GM23338 (cell line): ENCODE data around the gene ACTR10. TPM values are rescaled to one million over a fixed set of nuclear protein-coding genes. Genes with fewer than 3 reads are reported as not detected.

Experiments
- ATAC-seq: fragments of 200-7000 bp; cut with Tn5 transposase; 3 replicates; pipeline ENCODE4 v1.9.1; 2020
- DNase-seq: peaks from one replicate; pipeline ENCODE4 v3.0.0-alpha.2; 2015; ENCODE audit warnings: low spot score
- H2AFZ ChIP-seq: fragments of 200-600 bp; sonication (generic); 2 replicates; pipeline ENCODE4 v1.8.0; 2016; ENCODE audit warnings: antibody characterized with exemption, mild to moderate bottlenecking, moderate library complexity
- H3F3A ChIP-seq: fragments of 200-600 bp; sonication (generic); replicated peaks from 2 replicates; pipeline ENCODE4 v1.8.0; 2017; ENCODE audit warnings: antibody characterized with exemption, mixed run types, low read depth
- H3K27ac ChIP-seq: fragments of 200-600 bp; sonication (generic); 2 replicates; pipeline ENCODE4 v1.6.1; 2016; ENCODE audit warnings: low read depth
- H3K27me3 ChIP-seq: fragments of 200-600 bp; sonication (generic); 2 replicates; pipeline ENCODE4 v1.8.0; 2016; ENCODE audit warnings: mild to moderate bottlenecking, mixed run types, moderate library complexity; ENCODE audit not compliant: insufficient read depth
- H3K36me3 ChIP-seq: fragments of 200-600 bp; sonication (generic); 2 replicates; pipeline ENCODE4 v1.8.0; 2016; ENCODE audit warnings: mild to moderate bottlenecking; ENCODE audit not compliant: insufficient read depth
- H3K4me1 ChIP-seq: fragments of 200-600 bp; sonication (generic); 2 replicates; pipeline ENCODE4 v1.8.0; 2016; ENCODE audit warnings: mild to moderate bottlenecking, moderate library complexity; ENCODE audit not compliant: insufficient read depth
- H3K4me2 ChIP-seq: fragments of 200-600 bp; sonication (generic); 2 replicates; pipeline ENCODE4 v1.7.1; 2017; ENCODE audit warnings: mixed run types
- H3K4me3 ChIP-seq: fragments of 200-600 bp; sonication (generic); 2 replicates; pipeline ENCODE4 v1.6.1; 2016; ENCODE audit warnings: mixed run types
- H3K79me2 ChIP-seq: fragments of 200-600 bp; sonication (generic); replicated peaks from 2 replicates; pipeline ENCODE4 v1.8.0; 2017; ENCODE audit warnings: mild to moderate bottlenecking; ENCODE audit not compliant: insufficient read depth
- H3K9me2 ChIP-seq: fragments of 200-600 bp; sonication (generic); 2 replicates; pipeline ENCODE4 v1.8.0; 2017; ENCODE audit not compliant: insufficient read depth
- H4K20me1 ChIP-seq: fragments of 200-600 bp; sonication (generic); replicated peaks from 2 replicates; pipeline ENCODE4 v1.8.0; 2017; ENCODE audit warnings: mild to moderate bottlenecking; ENCODE audit not compliant: insufficient read depth
- H3K27ac Mint-ChIP-seq: 2 replicates; pipeline ENCODE4 v1.8.0; 2020; ENCODE audit warnings: inconsistent platforms, mild to moderate bottlenecking, moderate library complexity, mixed read lengths
- H3K27me3 Mint-ChIP-seq: 3 replicates; pipeline ENCODE4 v1.8.0; 2022; ENCODE audit warnings: low read depth, mild to moderate bottlenecking, moderate library complexity, mixed read lengths, inconsistent platforms; ENCODE audit not compliant: insufficient read depth, poor library complexity
- H3K36me3 Mint-ChIP-seq: 3 replicates; pipeline ENCODE4 v1.8.0; 2021; ENCODE audit warnings: low read depth, mild to moderate bottlenecking, inconsistent platforms, moderate library complexity, mixed read lengths
- H3K4me1 Mint-ChIP-seq: 3 replicates; pipeline ENCODE4 v1.8.0; 2020; ENCODE audit warnings: mild to moderate bottlenecking, inconsistent platforms, mixed read lengths
- H3K4me3 Mint-ChIP-seq: 3 replicates; pipeline ENCODE4 v1.8.0; 2021; ENCODE audit warnings: moderate library complexity, mild to moderate bottlenecking, inconsistent platforms, mixed read lengths
- H3K9me3 Mint-ChIP-seq: 3 replicates; pipeline ENCODE4 v1.8.0; 2020; ENCODE audit warnings: moderate library complexity, mild to moderate bottlenecking, inconsistent platforms, mixed read lengths
- CREB1 ChIP-seq: fragments of 250-450 bp; sonication (Bioruptor Pico); IDR thresholded peaks from 2 replicates; pipeline ENCODE4 v1.5.0; 2020; ENCODE audit warnings: low read depth, mild to moderate bottlenecking, moderate library complexity
- CTCF ChIP-seq, 2 experiments: fragments of 200-600 bp in 1 of 2; sonication (generic) in 1 of 2; conservative IDR thresholded peaks; 2 replicates each; pipeline versions ENCODE4 v1.5.1 to v1.6.1; 2016 to 2017; ENCODE audit warnings: antibody characterized with exemption in 2 of 2, low read depth in 2 of 2, mild to moderate bottlenecking in 2 of 2, moderate library complexity in 1 of 2
- ETS1 ChIP-seq: IDR thresholded peaks from 2 replicates; pipeline ENCODE4 v1.6.1; 2016; ENCODE audit warnings: antibody characterized with exemption
- EZH2 ChIP-seq: fragments of 200-600 bp; sonication (generic); IDR thresholded peaks from one replicate; pipeline ENCODE4 v1.8.0; 2017; ENCODE audit warnings: antibody characterized with exemption, mild to moderate bottlenecking, low read depth; ENCODE audit not compliant: unreplicated experiment
- EZH2phosphoT487 ChIP-seq: fragments of 200-600 bp; sonication (generic); IDR thresholded peaks from one replicate; pipeline ENCODE4 v1.8.1; 2018; ENCODE audit warnings: antibody characterized with exemption; ENCODE audit not compliant: unreplicated experiment
- JUNB ChIP-seq: IDR thresholded peaks from one replicate; pipeline ENCODE4 v1.6.1; 2016; ENCODE audit warnings: antibody characterized with exemption; ENCODE audit not compliant: unreplicated experiment
- NANOG ChIP-seq: IDR thresholded peaks from 2 replicates; pipeline ENCODE4 v1.6.1; 2016; ENCODE audit warnings: antibody characterized with exemption, borderline replicate concordance
- POLR2AphosphoS5 ChIP-seq: IDR thresholded peaks from 2 replicates; pipeline ENCODE4 v1.6.1; 2016; ENCODE audit warnings: antibody characterized with exemption, low read depth
- REST ChIP-seq: IDR thresholded peaks from one replicate; pipeline ENCODE4 v1.6.1; 2018; ENCODE audit warnings: antibody characterized with exemption; ENCODE audit not compliant: unreplicated experiment
- STAT1 ChIP-seq: IDR thresholded peaks from one replicate; pipeline ENCODE4 v1.6.1; 2016; ENCODE audit warnings: antibody characterized with exemption; ENCODE audit not compliant: unreplicated experiment
- ZNF114 ChIP-seq: fragments of 250-450 bp; sonication (Bioruptor Pico); IDR thresholded peaks from 2 replicates; pipeline ENCODE4 v1.5.0; 2020; ENCODE audit warnings: mild to moderate bottlenecking, moderate library complexity
- ZNF331 ChIP-seq: fragments of 250-450 bp; sonication (Bioruptor Pico); IDR thresholded peaks from 2 replicates; pipeline ENCODE4 v1.5.0; 2020; ENCODE audit warnings: low read depth, mild to moderate bottlenecking, moderate library complexity
- ZNF462 ChIP-seq: fragments of 250-450 bp; sonication (Bioruptor Pico); IDR thresholded peaks from 2 replicates; pipeline ENCODE4 v1.5.0; 2020; ENCODE audit warnings: mild to moderate bottlenecking, moderate library complexity
- polyA plus RNA-seq: library from polyadenylated mRNA; unstranded; fragments of >200 nt; fragmentation: Nextera tagmentation; extraction: Ambion mirVana; gene quantifications from 2 replicates; pipeline ENCODE4 v1.2.1, GENCODE V29; 2016
- total RNA-seq: library from RNA; depleted of rRNA; stranded (reverse); fragments of >200 nt; shearing (Covaris generic); gene quantifications from 2 replicates; pipeline ENCODE4 v1.2.3, GENCODE V29; 2014

Gene ACTR10
- total and polyA plus RNA-seq, 2 experiments from 2014 or later, result 30.8 to 50.2 TPM

- H3K79me2 ChIP-seq, result no peaks in the 10 kb centered on the region
- no peak overlapping the region for H2AFZ ChIP-seq
- no peak for ATAC-seq
- H3K27ac ChIP-seq, result 0 out of 2 replicates have a peak overlapping the region, but pooled peaks have one; percentile 23
- no peaks in the 10 kb centered on the region for H3K4me1 ChIP-seq
- H3K27me3 Mint-ChIP-seq, result no peaks in the 10 kb centered on the region
- peaks cover 15% of the 10 kb centered on the region; the same call in 1 of the 2 replicates for H3K36me3 ChIP-seq
- no peaks in the 10 kb centered on the region for H3K4me1 Mint-ChIP-seq
- no peak overlapping the region for H3K4me2 ChIP-seq
- DNase-seq, result no peak
- H4K20me1 ChIP-seq, result 0 out of 2 replicates have a peak, but pooled peaks cover 3% of the 10 kb centered on the region
- no peak for TF ChIP-seq EZH2
- TF ChIP-seq CTCF (conservative IDR thresholded peaks at IDR 0.05; ENCODE audit: low read depth in 2 of 2), result no peak
- no peak for TF ChIP-seq STAT1
- no peak for TF ChIP-seq EZH2phosphoT487
- TF ChIP-seq REST, result no peak
- no peak for TF ChIP-seq NANOG
- no peak for TF ChIP-seq ZNF114 (CRISPR knock-in tag)
- no peak for TF ChIP-seq CREB1 (CRISPR knock-in tag)
- TF ChIP-seq ZNF462, result no peak
- TF ChIP-seq ZNF331 (CRISPR knock-in tag), result no peak
- no peak for TF ChIP-seq JUNB
- no peak for TF ChIP-seq ETS1
- no peak for TF ChIP-seq POLR2AphosphoS5
- H3K4me3 Mint-ChIP-seq, result no peak overlapping the region
- H3F3A ChIP-seq, result no peaks in the 10 kb centered on the region
- no peaks in the 10 kb centered on the region for H3K9me3 Mint-ChIP-seq
- H3K27ac Mint-ChIP-seq, result peak overlapping the region; percentile 20; the same call in 1 of the 2 replicates
- peaks cover 23% of the 10 kb centered on the region for H3K36me3 Mint-ChIP-seq
- no peaks in the 10 kb centered on the region for H3K9me2 ChIP-seq
- no peaks in the 10 kb centered on the region for H3K27me3 ChIP-seq
- no peak overlapping the region for H3K4me3 ChIP-seq
Observed at GRCh38 chr14:58216544-58216943, 16.6 kb downstream of the ACTR10 start.
